ENCODE results near the gene SNX4. TPM values are rescaled to one million over a fixed set of nuclear protein-coding genes. Genes with fewer than 3 reads are reported as not detected.

The SNX4 gene
- total and polyA plus RNA-seq, 2 donors (not counting 1 experiment from before 2014, with no cell fraction given), result 4.4 to 26.1 TPM

DNA sequence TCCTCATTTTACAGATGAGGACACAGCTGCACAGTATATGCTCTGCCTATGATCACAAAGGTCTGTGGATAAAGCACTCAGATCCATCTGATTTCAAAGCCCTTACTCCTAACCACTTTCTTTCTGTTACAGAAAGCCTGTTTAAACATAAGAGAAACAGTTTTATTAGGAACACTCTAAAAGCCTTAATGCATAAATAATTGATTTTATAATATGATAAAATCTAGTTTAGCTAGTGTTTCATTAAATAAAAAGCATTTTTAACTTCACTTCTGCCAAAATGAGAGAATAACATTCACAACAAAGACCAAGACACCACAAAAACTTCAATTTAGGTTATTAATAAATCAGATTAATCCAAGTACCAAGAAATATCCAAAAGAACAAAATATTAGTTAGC, 21.4 kb downstream of the SNX4 start:
- ChIA-PET POLR2A (no interaction called here), CTCF (interaction anchor here (1.7 kb wide), 1 partner anchor 87 kb away, joined by 7 read pairs; no protein-coding TSS in a partner anchor)
- no peaks in the 10 kb centered on the region for H3K79me2 ChIP-seq (ENCODE audit: control insufficient read depth, insufficient read depth, low read length)
- no peaks in the 10 kb centered on the region for H3K27me3 Mint-ChIP-seq
- ATAC-seq (ENCODE audit: low read depth) (no peak), DNase-seq (no peak)
- H3K9me3 Mint-ChIP-seq (ENCODE audit: insufficient read depth), result no peaks in the 10 kb centered on the region
- no peak overlapping the region for H2AFZ ChIP-seq (ENCODE audit: insufficient read depth, low read depth, low read length, poor library complexity, severe bottlenecking)
- no peaks in the 10 kb centered on the region for H3K4me1 Mint-ChIP-seq
- no peak overlapping the region for H3K9ac ChIP-seq (ENCODE audit: low read length)
- no peaks in the 10 kb centered on the region for H3K9me3 ChIP-seq (ENCODE audit: control extremely low read depth in 1 of 3, control insufficient read depth in 2 of 3, insufficient read depth in 1 of 3, low read length in 2 of 3)
- no peak overlapping the region for H3K27ac Mint-ChIP-seq
- no peak overlapping the region for H3K4me2 ChIP-seq (replicated peaks; ENCODE audit: low read depth, low read length, poor library complexity, severe bottlenecking)
- H3K36me3 ChIP-seq (replicated peaks in 1 of 2; ENCODE audit: control extremely low read depth in 1 of 2, control insufficient read depth in 1 of 2, extremely low read depth in 1 of 2, insufficient read depth in 2 of 2, low read length in 1 of 2), result peaks cover 0 to 47% of the 10 kb centered on the region in 2 experiments
- no peaks in the 10 kb centered on the region for H3K4me1 ChIP-seq (ENCODE audit: control insufficient read depth in 2 of 2, insufficient read depth in 2 of 2, low read length in 2 of 2)
- H3K4me3 ChIP-seq (ENCODE audit: control extremely low read depth in 1 of 5, extremely low read depth in 1 of 5, insufficient read depth in 1 of 5, low read depth in 2 of 5, low read length in 4 of 5), result no peak overlapping the region
- no peak overlapping the region for H3K27ac ChIP-seq (ENCODE audit: low read length in 2 of 2)
- intact Hi-C loops (cut with micrococcal nuclease), result no loop called here
- no peak overlapping the region for H3K4me3 Mint-ChIP-seq
- TF ChIP-seq, protein P1, sequence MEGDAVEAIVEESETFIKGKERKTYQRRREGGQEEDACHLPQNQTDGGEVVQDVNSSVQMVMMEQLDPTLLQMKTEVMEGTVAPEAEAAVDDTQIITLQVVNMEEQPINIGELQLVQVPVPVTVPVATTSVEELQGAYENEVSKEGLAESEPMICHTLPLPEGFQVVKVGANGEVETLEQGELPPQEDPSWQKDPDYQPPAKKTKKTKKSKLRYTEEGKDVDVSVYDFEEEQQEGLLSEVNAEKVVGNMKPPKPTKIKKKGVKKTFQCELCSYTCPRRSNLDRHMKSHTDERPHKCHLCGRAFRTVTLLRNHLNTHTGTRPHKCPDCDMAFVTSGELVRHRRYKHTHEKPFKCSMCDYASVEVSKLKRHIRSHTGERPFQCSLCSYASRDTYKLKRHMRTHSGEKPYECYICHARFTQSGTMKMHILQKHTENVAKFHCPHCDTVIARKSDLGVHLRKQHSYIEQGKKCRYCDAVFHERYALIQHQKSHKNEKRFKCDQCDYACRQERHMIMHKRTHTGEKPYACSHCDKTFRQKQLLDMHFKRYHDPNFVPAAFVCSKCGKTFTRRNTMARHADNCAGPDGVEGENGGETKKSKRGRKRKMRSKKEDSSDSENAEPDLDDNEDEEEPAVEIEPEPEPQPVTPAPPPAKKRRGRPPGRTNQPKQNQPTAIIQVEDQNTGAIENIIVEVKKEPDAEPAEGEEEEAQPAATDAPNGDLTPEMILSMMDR (IDR thresholded peaks at IDR 0.05), result no peak
- no peak for TF ChIP-seq EZH2 (IDR thresholded peaks at IDR 0.05; ENCODE audit: borderline replicate concordance, insufficient read depth, low read depth, low read length, poor library complexity, severe bottlenecking)
- no peaks in the 10 kb centered on the region for H3K27me3 ChIP-seq (replicated peaks in 1 of 4; ENCODE audit: control extremely low read depth in 1 of 4, control insufficient read depth in 3 of 4, insufficient read depth in 4 of 4, low read length in 3 of 4)
- H4K20me1 ChIP-seq (ENCODE audit: control insufficient read depth, insufficient read depth, low read length, poor library complexity, severe bottlenecking), result no peaks in the 10 kb centered on the region

DNA sequence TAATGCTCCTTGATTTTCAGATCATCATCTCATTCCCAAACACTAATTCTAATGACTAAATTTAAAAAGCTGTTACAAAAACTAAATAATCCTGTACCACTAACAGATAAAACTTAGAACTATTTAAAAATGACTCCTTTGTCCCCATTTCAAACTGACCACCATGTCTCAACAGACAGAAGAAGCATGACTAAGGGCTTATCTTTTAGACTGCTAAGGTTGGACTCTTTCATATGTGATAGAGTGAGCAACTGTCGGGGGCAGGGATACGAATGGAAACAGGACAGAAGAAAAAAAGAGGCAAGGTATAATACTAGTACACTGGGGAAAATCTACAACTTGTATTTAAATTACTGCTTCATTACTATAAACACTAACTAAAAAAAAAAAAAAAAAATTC, 23.3 kb downstream of the SNX4 start:
- Histone ChIP-seq H3K4me3 (ENCODE audit: control extremely low read depth in 1 of 5, extremely low read depth in 1 of 5, insufficient read depth in 1 of 5, low read depth in 2 of 5, low read length in 4 of 5) (no peak overlapping the region), H3K4me1 (ENCODE audit: control insufficient read depth in 2 of 2, insufficient read depth in 2 of 2, low read length in 2 of 2) (no peaks in the 10 kb centered on the region), H3K27me3 (replicated peaks in 1 of 4; ENCODE audit: control extremely low read depth in 1 of 4, control insufficient read depth in 3 of 4, insufficient read depth in 4 of 4, low read length in 3 of 4) (no peaks in the 10 kb centered on the region), H3K79me2 (ENCODE audit: control insufficient read depth, insufficient read depth, low read length) (no peaks in the 10 kb centered on the region), H3K9ac (ENCODE audit: low read length) (no peak overlapping the region), H2AFZ (ENCODE audit: insufficient read depth, low read depth, low read length, poor library complexity, severe bottlenecking) (no peak overlapping the region), H3K36me3 (replicated peaks in 1 of 2; ENCODE audit: control extremely low read depth in 1 of 2, control insufficient read depth in 1 of 2, extremely low read depth in 1 of 2, insufficient read depth in 2 of 2, low read length in 1 of 2) (peaks cover 0 to 53% of the 10 kb centered on the region in 2 experiments), H3K27ac (ENCODE audit: low read length in 2 of 2) (no peak overlapping the region), H4K20me1 (ENCODE audit: control insufficient read depth, insufficient read depth, low read length, poor library complexity, severe bottlenecking) (no peaks in the 10 kb centered on the region), H3K4me2 (replicated peaks; ENCODE audit: low read depth, low read length, poor library complexity, severe bottlenecking) (no peak overlapping the region), H3K9me3 (ENCODE audit: control extremely low read depth in 1 of 3, control insufficient read depth in 2 of 3, insufficient read depth in 1 of 3, low read length in 2 of 3) (no peaks in the 10 kb centered on the region)
- Mint-ChIP-seq H3K27ac (no peak overlapping the region), H3K4me1 (no peaks in the 10 kb centered on the region), H3K4me3 (no peak overlapping the region), H3K27me3 (no peaks in the 10 kb centered on the region), H3K9me3 (ENCODE audit: insufficient read depth) (no peaks in the 10 kb centered on the region)
- WGBS (ENCODE audit: insufficient coverage), result no CpG with 5 or more reads among the region's 2 CpGs
- TF ChIP-seq EZH2 (IDR thresholded peaks at IDR 0.05; ENCODE audit: borderline replicate concordance, insufficient read depth, low read depth, low read length, poor library complexity, severe bottlenecking), result no peak
- TF ChIP-seq, protein P1 (IDR thresholded peaks at IDR 0.05), result no peak
- no peak for ATAC-seq (ENCODE audit: low read depth)
- intact Hi-C loops (cut with micrococcal nuclease), result no loop called here
- ChIA-PET POLR2A (no interaction called here), CTCF (interaction anchor here (0.7 kb wide), 1 partner anchor 11 kb away, joined by 3 read pairs; no protein-coding TSS in a partner anchor)
- no peak for DNase-seq
